ENCODE measurements around the gene AP2S1.
A peak's percentile ranks its signal among the peaks of the same experiment; 100 is the strongest.
"Not testable (repeated sequence)": the region's sequence is repeated elsewhere in the genome, so short reads cannot be mapped to it uniquely, and the experiment has no call there.

AP2S1 gene

DNA sequence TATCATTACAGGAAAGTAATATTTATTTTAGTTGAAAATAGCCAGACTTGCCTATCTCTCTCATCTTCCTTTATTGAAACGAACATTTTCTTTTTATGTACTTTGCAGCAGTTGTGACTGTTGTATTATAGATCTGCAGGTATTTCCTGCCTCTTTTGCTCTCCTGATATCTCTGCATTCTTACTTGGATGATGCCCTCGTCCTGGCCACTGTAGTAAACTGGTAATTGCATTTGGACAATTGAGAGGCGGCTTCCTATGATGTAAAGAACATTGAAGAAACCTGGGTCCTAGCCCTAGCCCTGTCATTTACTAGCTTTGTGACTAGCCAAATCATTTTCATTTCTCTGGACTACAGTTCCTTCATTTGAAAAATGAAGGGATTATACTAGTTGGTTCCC is 16.5 kb upstream of the AP2S1 start:
- no peak for DNase-seq

DNA sequence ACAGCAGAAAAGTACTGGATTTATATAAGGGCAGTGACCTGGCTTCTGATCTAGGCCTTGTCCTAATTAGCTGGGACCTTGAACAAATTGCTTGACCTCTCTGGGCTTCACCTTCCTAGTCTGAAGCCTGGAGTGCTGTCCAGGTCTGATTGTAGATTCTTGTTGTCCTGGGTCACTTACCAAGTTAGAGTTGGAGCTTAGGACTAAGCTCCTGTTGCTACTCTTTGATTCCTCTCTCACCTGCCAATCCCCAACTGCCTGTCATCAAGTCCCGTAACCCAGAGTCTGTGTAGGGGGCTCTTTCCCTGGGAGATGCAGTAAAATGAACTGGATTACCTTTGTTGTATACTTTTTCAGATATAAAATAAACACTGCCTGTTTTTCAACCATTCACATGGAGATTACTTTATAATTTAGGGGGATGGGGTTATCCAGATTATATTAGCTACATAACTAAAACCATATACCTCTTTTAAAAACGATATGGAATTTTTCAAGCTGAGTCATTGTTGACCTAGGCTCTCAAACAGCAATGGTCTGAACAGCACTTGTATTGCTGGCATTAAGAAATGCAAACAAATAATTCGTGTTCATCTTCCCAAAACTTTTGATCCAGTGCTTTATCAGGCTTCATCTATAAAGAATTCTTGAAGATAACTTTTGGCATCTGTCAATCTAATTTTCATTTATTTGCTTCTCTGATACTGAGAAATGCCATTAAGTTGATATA is 15.9 kb upstream of the AP2S1 start:
- DNase-seq = no peak

DNA sequence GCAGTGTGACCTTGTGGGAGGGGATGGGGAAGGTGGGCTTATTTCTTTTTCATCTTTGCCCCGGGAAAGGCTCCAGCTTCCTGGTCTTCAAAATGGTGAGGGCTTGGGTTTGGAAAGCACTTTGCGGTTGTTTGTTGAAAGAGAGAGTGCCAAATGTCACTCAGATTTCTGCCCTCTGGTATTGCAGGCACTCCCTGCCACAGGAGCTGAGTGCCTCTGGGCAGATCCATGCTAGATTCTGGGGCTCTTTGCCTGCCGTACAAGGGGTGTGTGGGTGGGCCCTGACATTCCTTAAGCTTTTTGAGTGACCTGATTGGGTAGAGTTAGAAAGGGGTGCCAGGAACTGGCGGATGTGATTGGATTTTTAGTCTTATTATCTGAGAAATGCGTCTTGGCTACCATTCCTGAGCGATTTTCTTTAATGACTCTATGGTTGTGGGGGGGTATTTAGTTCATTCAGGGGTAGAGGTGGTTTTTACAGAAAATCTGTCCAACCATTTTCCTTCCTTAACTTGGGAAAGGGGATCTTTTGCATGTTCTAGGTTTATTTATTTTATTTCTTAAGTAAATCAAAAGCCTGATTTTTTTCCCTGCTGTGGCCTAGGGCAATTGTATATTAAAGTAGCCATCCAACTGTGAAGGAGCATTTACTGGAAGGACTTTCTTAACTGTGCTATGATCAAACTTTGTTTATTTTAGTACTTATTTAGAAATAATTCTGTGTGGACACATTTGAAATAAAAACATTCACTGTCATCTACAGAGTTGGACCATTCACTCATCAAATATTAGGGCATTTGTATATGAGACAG is 13.4 kb upstream of the AP2S1 start:
- DNase-seq = no peak

DNA sequence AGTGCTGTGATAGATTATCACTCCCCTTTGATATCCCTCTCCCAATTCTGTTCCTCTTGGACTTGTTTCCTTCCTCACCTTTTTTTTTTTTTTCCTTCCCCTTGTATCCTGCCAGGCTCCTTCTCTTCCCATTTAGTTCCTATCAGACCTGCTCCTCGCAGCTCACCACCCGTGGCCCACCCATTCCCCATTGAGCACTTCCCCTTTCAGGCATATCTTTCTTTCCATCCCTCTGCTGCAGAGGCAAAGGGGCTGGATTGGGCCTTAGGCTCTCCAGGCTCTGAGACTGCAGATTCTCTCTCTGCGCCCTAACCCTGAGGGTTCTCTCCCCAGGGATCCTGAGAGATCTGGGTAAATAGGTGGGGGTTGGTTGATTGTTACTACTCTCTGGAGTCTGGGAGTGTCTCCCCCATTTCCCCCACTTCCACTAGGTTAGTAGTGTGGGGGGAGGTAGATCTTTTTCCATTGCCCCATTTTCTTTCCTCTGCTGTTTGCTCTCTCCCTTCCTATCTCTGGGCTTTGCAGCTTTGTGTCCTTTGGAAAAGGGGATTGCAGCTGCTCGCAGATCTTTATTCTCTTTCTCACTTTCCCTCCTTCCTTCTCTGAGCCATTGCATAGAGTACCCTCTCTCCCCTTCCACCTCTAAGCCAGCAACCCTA is 12.5 kb upstream of the AP2S1 start:
- DNase-seq = peak; percentile 14

DNA sequence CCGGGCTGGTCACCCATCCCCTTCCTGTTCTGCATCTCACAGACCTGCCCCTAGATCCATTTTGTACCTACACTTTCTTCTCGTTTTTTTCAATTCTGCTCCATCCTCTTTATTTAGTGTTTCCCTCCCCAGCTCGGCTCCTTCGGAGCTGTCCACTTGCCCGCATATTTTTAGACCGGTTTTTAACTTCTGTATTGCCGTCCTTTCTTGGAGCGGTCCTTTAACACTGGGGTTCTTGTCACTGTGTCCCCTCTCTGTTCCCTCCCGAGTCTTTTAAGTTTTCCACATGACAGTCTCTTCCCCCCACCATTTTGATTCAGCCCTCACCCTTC is 11.8 kb upstream of the AP2S1 start:
- DNase-seq = no peak

DNA sequence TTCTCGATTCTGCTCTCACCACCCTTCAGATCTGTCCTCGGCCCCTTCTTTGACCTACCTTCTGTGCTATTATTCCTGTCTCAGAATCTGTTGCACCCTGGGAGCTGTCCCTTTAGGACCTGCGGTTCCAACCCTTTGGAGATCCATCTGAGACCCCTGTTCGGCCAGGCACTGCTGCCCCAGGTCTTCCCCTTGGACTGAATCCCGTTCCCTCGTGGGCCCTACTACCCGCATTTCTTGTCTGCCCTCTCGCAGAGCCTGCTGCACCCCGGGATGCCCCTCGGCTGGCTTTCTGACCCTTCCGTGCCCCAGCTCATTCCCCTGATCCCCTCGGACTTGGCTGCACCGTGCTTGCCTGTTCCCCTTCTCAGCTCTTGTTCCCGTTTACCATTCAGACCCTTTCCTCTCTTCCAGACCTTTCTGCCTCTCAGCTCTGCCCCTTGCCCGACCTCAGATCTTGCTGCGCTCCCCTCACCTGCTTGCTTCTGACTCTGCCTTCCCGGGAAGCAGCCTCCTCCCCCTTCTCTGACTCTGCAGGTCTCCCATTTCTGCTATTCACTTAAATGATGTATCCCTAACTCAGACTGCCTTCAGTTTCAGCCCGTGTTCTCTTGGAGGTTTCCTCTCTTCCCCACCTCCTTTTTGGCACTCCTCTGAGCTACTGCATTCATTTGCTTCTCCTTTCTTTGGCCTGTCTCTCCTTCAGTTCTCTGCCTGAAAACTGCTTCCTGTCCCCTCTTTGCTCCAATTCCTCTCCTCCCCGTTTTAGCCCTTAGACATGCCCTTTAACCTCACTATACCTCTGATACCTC is 11.3 kb upstream of the AP2S1 start:
- DNase-seq = no peak

DNA sequence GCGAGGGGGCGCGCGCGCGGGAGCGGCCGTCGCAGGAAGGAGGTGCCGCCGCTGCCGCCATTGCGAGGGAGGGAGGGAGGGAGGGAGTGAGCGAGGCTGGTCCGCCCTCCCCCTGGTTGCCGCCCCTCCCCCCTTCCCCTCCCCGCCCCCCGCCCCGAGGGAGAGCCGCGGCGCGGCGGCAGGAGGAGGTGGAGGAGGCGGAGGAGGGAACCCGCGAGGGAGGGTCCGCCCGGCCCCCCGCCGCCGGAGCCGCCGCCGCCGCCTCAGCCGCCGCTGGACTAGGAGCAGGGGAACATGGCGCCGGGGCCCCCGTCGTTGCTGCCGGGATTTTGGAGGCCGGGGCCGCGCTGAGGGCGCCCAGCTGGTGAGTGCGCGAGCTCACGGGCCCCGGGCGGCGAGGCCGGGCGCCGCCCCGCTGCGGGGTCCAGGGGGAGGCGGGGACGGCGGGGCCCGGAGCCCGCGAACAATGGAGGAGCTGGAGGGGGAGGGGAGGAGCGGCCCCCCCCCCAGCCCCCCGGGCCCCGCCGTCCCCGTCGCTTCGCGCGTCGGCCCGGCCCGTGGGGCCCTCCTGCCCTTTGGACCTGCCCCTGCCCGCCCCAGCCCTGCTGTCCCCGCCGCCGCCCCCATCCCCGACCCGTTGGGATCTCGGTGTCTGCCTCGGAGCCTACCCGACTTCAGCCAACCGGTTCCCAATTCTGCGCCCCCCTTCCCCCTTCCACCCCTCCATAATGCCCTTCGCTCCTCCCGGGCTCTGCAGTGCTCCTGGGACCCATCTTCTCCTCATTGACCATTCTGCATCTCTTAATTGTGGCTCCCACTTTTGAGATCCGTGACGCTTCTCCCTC is 10.4 kb upstream of the AP2S1 start, which contains the start of gene ARHGAP35:
Gene ARHGAP35, plus strand, starts transcription at position 152 of the 845 bp plus-strand sequence. CDS start 57,679 bp downstream, outside the sequence.
- DNase-seq = peak; percentile 87

DNA sequence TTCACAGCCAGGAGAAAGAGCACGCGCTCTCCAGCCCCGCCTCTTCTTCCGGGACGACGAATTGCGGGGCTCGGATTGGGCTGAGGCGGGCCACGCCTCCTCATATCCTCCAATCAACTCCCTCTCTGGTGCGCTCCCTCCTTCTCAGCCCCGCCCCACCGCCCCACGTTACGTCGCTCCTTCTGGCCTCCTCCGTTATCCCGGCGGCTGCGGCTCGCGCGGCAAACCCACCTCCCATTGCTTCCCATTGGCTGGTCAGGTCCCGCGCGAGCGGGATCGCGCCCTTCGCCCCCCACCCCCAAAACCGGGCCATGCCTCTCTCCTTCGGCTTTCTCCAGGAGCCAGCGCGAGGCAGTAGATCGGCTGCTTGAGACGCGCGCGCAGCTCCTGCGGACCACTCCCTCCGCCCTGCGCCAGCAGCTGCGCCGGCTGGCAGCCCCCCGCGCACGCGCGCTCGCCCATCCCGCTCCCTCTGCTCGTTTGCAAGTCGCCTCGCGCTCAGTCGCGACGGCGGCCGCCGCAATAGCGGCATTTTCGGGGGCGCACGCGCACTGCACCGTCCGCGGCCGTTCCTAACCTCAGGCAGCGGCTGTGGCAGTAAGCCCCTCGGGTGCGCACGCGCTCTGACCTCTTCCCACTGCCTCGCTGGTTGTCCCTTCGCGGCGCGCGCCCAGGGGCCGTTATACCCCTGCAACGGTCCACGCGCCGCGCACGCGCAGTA is 9.6 kb upstream of the AP2S1 start:
- peak; percentile 98 for DNase-seq

DNA sequence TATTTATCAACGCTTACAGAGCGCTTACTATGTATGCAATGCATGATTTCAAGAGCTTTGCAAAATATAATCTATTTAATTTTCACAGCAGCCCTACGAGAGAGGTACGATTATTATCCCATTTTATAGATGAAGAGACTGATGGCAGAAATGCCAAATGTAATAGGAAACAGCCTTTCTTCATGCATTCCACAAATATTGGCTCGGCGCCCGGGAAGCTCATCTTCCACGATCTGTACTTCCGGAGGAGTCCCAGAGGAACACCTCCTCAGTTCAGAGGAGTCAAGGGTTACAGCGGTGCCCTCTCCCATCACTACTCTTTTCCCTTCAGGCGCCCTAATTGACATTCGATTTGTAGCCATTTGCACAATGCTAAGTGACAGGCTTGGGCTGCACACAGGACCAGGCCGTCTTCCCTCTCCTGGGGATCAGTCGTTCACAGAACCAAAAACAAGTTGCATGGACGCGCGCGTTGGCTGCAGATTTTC is 9.0 kb upstream of the AP2S1 start:
- peak; percentile 82 for DNase-seq

DNA sequence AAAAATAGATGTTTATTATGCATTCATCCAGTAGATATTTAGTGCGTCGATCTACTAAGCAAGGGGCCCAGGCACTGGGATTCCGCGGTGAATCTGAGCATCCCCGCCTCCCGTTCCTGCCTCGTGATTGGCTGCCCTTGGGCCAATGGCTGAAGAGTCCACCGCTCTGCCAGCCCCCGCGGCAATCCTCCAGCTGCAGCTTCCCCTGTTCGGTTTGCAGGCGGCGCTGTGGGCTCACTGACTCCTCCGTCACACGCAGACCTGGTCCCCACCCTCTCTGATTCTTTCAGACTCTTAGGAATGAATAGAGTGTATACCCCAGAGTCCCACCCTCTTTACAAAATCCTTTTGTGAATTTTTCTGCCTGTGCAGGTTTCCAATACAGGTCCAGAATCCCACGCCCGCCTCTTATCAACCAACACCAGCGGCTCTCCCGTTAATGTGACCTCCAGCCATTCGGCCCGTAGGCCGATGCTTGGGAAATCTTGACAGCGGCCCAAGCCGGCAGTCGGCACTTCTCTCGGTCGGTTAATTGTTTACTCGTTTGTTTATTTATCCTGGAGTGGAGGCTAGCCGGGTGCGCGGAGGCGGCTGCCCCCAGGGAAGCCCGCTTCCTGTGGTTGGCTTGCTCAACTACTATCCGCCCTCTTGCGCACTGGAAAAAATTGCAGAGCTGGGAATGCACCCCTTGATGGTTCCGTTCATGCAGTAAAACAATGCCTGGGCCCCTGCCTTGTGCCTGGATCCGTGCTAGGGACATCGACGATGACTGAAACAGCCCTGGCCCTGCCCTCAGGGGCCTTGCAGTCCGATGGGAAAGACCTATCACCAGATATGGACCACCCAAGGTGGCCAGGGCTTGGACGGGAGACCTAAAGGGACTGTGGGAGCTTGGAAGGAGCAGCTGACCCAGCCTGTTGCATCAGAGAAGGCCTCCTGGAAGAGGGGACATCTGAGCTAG is 5.7 kb upstream of the AP2S1 start:
- peak; percentile 70 for DNase-seq

DNA sequence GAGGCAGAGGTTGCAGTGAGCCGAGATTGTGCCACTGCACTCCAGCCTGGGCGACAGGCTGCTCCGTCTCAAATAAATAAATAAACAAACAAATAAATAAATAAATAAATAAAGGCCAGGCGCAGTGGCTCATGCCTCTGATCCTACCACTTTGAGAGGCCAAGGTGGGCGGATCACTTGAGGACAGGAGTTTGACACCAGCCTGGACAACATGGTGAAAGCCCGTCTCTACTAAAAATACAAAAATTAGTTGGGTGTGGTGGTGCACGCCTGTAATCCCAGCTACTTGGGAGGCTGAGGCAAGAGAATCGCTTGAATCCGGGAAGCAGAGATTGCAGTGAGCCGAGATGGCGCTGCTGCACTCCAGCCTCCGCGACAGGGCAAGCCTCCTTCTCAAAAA is 4.1 kb upstream of the AP2S1 start:
- DNase-seq = not testable (repeated sequence)

DNA sequence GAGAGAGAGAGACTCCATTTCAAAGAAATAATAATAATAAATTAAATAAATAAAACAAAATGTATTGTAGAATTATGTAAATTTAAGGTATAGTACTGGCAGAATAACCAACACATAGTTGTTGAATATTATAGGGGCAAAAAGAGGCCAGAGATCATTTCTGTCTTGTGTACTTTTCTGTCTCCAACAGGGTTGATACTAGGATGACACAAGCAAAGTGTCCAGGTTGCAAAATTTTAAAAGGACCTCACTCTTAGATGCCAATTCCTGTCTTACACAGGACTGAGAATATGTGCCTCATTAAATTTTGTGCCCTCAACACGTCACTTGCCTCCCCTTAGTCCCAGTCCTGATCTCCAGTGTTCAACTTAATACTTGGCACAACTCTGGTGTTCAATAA is 2.2 kb upstream of the AP2S1 start:
- no peak for DNase-seq

DNA sequence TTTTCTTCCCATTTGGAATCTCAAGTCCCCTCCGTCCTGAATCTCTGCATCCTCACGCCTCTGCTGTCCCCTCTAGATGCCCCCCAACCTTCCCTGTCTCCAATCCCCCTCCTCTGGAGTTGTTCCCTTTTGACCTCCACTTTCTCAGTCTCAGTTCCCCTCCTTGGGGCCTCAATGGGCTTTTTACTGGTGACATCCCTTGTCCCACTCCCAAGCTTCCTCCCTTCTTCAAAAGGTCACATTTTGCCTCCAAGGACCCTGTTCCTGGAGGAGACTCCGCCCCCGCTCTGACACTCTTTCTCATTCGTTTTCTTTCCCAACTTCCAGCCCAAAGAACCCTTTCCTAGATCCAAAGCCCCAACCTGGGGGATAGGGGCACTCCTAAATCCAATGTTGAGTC is 1.0 kb downstream of the AP2S1 start:
- DNase-seq = no peak

DNA sequence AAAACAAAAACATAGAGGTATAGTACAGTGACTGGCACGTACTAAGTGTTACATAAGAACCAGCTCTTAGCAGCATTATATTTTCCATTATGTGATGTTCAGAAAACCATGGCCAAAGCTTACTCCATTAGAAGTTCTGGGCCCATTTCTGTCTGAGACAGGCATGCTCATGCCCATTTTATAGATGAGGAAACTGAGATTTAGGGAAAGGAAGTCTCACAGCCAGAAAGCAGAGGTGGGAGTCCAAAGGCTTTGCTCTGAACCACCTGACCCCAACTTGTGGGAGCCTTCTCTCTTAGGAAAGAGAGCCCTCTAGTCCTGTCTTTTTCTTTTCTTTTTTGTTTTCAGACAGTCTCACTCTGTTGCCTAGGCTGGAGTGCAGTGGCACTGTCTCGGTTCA is 2.3 kb downstream of the AP2S1 start:
- no peak for DNase-seq

DNA sequence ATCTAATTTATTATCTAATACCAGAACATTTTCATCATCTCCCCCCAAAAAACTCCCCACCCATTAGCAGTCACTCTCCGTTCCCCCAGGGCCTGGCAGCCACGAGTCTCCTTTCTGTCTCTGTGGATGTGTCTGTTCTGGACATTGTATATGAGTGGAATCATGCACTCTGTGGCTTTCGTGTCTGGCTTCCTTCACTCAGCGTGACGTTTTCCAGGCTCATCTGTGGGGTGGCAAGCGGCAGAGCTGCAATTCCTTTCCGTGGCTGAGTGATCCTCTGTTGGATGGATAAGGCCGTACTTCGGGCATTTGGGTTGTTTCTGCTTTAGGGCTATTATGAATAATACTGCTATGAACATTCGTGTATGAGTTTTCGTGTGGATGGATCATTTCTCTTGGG is 3.1 kb downstream of the AP2S1 start:
- no peak for DNase-seq

DNA sequence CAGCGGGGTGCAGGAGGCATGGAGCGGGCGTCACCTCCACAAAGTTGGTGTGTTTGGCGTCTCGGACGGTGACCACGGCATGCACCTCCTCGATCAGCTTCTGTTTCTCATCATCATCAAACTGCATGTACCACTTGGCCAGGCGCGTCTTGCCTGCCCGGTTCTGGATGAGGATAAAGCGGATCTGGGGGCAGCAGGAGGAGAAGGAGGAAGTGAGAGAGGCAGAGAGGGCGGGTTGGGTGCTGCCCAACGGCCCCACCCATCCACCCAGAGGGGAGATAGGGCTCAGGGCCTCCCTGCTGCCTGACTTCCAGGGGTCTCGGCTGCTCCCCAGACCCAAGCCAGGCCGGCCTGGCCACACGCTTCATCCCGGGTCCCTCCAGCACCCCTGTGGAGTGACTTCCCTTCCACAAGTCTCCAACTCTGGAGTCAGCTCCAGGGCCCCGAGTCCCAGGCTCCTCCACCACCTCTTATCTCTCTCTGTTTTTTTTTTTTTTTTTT is 4.6 kb downstream of the AP2S1 start:
- no peak for DNase-seq

DNA sequence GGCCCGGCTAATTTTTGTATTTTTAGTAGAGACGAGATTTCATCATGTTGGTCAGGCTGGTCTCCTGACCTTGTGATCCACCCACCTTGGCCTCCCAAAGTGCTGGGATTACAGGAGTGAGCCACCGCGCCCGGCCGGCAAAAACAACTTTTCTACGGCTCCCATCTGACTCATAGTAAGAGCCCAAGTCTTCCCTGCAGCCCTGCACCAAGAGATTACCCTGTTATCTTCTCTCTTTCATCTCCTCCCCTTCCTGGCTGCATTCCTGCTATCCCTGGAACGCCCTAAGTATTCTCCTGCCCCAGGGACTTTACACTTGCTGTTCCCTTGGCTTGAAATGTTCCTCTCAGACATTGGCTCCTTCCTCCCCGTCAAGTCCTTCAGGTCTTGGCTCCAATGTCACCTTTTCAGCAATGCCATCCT is 6.6 kb downstream of the AP2S1 start:
- no peak for DNase-seq

DNA sequence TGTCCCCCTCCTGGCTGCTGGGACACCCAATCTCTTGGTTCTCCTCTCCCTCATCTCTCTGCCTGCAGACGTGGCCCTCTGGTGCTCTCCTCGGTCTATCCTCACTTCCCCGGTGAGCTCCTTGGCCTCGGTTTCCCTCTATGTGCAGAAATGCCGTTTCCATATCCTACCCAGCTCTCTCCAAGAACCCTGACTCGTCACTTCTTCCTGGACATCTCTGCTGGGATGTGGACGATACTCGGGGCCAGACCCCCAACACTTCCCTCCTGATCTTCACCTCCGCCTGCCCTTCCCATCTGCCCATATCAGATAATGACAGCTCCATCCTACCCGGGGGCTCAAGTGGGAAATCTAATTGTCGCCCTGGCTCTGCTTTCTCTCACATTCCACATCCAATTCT is 7.9 kb downstream of the AP2S1 start:
- no peak for DNase-seq

DNA sequence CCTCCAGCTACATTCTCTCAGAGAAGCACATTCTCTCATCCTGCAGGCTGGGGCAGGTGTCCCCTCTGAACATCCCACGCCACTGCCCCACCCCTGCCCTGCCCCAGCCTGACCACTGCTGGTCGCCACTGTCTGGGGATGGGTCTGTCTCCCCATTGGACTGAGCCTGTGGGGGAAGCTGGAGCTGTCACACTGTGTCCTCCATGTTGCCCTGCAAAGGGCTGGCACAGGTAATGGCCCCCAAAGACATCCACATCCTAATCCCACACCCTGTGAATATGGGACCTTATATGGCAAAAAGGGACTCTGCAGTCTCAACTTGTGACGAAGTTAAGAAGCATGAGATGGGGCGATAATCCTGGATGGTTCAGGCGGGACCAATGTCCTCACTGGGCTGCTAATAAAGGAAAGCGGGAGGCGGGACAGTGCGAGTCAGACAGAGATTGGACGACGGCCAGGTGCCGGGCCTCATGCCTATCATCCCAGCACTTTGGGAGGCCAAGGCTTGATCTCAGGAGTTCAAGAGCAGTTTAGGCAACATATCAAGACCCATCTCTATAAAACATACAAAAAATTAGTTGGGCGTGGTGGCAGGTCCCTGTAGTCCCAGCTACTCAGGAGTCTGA is 9.1 kb downstream of the AP2S1 start:
- DNase-seq = no peak

Data from NCI-H1436 (cell line).